Left lung (tissue), 10 donors: ENCODE measurements around the gene SAMMSON. TPM values are rescaled to one million over a fixed set of nuclear protein-coding genes. Genes with fewer than 3 reads are reported as not detected.

Experiments used
- ATAC-seq: fragments of 200-7000 bp; cut with Tn5 transposase; one replicate; pipeline ENCODE4 v1.9.1; 2020; ENCODE audit warnings: moderate library complexity
- DNase-seq, 4 donors: peaks; one replicate each; pipeline ENCODE4 v3.0.0-alpha.2; 2013 to 2020
- H3K27ac ChIP-seq, 2 donors: fragments of 200-600 bp; sonication (generic) in 1 of 2; one replicate each; pipeline versions ENCODE4 v1.5.0 to v1.8.0; 2020 to 2021
- H3K27me3 ChIP-seq, 2 donors: fragments of 200-600 bp; sonication (generic) in 1 of 2; one replicate each; pipeline versions ENCODE4 v1.5.0 to v1.8.0; 2020 to 2021
- H3K36me3 ChIP-seq, 2 donors: fragments of 200-600 bp; sonication (generic) in 1 of 2; one replicate each; pipeline versions ENCODE4 v1.5.0 to v1.8.0; 2020 to 2021
- H3K4me1 ChIP-seq, 2 donors: fragments of 200-600 bp; one replicate each; pipeline ENCODE4 v1.8.0; 2021
- H3K4me3 ChIP-seq, 2 donors: fragments of 200-600 bp; sonication (generic) in 1 of 2; one replicate each; pipeline versions ENCODE4 v1.5.0 to v1.8.0; 2020 to 2021; ENCODE audit warnings: mild to moderate bottlenecking in 1 of 2
- H3K9me3 ChIP-seq, 2 donors: fragments of 200-600 bp; sonication (generic) in 1 of 2; one replicate each; pipeline versions ENCODE4 v1.5.0 to v1.8.0; 2020 to 2021
- intact Hi-C, 2 donors: fragments of 100-400 bp; cut with DNase I; formaldehyde crosslinking; loops; one replicate each; pipeline versions ENCODE4 v1.11.2 to v1.14.2; 2022
- polyA plus RNA-seq, 6 donors: library from polyadenylated mRNA; unstranded; fragments of 120-200 nt; gene quantifications; one replicate each; pipeline ENCODE4 v1.2.1, GENCODE V29; 2013; ENCODE audit not compliant: insufficient read length in 6 of 6
- total RNA-seq, 2 donors: library from RNA; stranded (reverse); fragmentation: NEBNext Ultra II Directional; extraction: Animal tissue kit (Norgen Biotek cat#: 25700); gene quantifications; one replicate each; pipeline ENCODE4 v1.2.1, GENCODE V29; 2021
- TF ChIP-seq, protein P1 (sequence below), 2 donors: fragments of 200-600 bp; sonication (generic) in 1 of 2; IDR thresholded peaks; one replicate each; pipeline versions ENCODE4 v1.5.0 to v1.8.0; 2021; ENCODE audit warnings: antibody characterized with exemption in 2 of 2
- donor health status: DM: no; HTN: yes; CAD: no.
- donor health status: DM: no; HTN: no; CAD: no.

Gene SAMMSON
- total and polyA plus RNA-seq, 8 donors = 0.09 to 0.20 (median 0.12) TPM; not detected in 4

DNA sequence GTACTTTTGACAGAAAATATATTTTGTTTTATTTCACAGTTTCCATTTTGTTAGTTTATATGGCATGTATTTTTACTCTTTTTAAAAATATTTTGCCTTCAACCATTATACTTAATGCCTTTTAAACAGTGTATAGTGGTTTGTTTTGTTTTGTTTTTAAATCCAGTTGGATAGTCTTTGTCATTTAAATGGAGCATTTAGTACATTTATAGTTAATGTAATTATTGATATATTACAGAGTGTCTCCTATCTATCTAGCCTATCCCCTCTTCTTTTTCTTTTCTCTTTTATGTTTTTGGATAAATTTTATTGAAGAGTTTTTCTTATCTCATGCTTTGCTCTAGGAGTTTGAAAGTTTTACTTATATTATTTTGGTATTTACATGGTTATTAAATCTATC, 3.6 kb downstream of the SAMMSON start:
- no peak for ATAC-seq

DNA sequence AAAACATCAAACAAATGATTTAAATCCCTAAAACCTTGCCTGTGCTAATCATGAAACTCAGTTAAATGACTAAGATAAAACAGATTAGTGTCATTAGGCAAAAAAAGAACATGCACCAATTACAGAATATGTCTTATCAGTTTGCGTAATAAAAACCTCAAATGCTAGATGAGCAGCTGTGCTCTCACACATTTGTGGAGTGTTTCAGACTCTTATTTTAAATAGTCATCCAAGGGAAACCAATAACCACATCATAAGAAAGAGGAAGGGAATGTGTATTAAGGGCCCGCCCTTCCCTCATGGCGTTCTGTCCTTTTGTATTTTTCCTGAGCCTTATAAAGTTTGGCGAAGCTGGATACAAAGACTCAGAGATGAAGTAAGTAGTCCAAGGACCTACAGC, 6.6 kb downstream of the SAMMSON start:
- H3K27me3 ChIP-seq = no peaks in the 10 kb centered on the region
- H3K36me3 ChIP-seq = no peaks in the 10 kb centered on the region
- H3K4me3 ChIP-seq = no peak overlapping the region
- no peaks in the 10 kb centered on the region for H3K4me1 ChIP-seq
- H3K27ac ChIP-seq = no peak overlapping the region
- TF ChIP-seq, protein P1, sequence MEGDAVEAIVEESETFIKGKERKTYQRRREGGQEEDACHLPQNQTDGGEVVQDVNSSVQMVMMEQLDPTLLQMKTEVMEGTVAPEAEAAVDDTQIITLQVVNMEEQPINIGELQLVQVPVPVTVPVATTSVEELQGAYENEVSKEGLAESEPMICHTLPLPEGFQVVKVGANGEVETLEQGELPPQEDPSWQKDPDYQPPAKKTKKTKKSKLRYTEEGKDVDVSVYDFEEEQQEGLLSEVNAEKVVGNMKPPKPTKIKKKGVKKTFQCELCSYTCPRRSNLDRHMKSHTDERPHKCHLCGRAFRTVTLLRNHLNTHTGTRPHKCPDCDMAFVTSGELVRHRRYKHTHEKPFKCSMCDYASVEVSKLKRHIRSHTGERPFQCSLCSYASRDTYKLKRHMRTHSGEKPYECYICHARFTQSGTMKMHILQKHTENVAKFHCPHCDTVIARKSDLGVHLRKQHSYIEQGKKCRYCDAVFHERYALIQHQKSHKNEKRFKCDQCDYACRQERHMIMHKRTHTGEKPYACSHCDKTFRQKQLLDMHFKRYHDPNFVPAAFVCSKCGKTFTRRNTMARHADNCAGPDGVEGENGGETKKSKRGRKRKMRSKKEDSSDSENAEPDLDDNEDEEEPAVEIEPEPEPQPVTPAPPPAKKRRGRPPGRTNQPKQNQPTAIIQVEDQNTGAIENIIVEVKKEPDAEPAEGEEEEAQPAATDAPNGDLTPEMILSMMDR (IDR thresholded peaks at IDR 0.05) = no peak
- intact Hi-C loops = no loop called here
- no peaks in the 10 kb centered on the region for H3K9me3 ChIP-seq
- no peak for DNase-seq
- no peak for ATAC-seq

More for the DNA sequence above, 3.6 kb downstream of the SAMMSON start:
- Histone ChIP-seq H3K27ac (no peak overlapping the region), H3K4me3 (no peak overlapping the region), H3K27me3 (no peaks in the 10 kb centered on the region), H3K36me3 (no peaks in the 10 kb centered on the region), H3K4me1 (no peaks in the 10 kb centered on the region), H3K9me3 (no peaks in the 10 kb centered on the region)
- intact Hi-C loops = no loop called here
- DNase-seq = no peak
- TF ChIP-seq, protein P1 (IDR thresholded peaks at IDR 0.05) = no peak

DNA sequence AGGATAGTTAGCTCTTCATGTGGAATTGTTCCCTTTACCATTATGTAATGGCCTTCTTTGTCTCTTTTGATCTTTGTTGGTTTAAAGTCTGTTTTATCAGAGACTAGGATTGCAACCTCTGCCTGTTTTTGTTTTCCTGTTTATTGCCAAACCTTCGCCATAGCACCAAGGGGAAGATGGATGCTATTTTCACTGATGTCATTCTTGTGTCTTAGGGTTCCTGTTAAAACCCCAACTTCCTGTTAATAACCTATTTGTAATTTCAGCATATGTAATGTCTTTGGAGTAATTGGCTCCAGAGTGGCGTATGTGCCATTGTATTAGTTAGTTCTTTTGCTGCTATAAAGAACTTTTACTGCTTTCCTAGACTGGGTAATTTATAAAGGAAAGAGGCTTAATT, 10.8 kb downstream of the SAMMSON start:
- TF ChIP-seq, protein P1 (IDR thresholded peaks at IDR 0.05) = no peak
- H3K4me1 ChIP-seq = peaks cover 0 to 3% of the 10 kb centered on the region in 2 donors
- H3K4me3 ChIP-seq = no peak overlapping the region
- H3K36me3 ChIP-seq = no peaks in the 10 kb centered on the region
- H3K27ac ChIP-seq = no peak overlapping the region
- DNase-seq (no peak), ATAC-seq (no peak)
- H3K9me3 ChIP-seq = no peaks in the 10 kb centered on the region
- intact Hi-C loops = no loop called here
- no peaks in the 10 kb centered on the region for H3K27me3 ChIP-seq

GRCh38 chr3:70011582-70011981, 12.0 kb downstream of the SAMMSON start:
- Histone ChIP-seq H3K4me1 (peaks cover 0 to 3% of the 10 kb centered on the region in 2 donors), H3K27me3 (no peaks in the 10 kb centered on the region), H3K9me3 (no peaks in the 10 kb centered on the region), H3K36me3 (no peaks in the 10 kb centered on the region), H3K4me3 (no peak overlapping the region), H3K27ac (no peak overlapping the region)
- TF ChIP-seq, protein P1 (IDR thresholded peaks at IDR 0.05) = no peak
- no peak for DNase-seq
- ATAC-seq = no peak
- intact Hi-C loops = no loop called here

DNA sequence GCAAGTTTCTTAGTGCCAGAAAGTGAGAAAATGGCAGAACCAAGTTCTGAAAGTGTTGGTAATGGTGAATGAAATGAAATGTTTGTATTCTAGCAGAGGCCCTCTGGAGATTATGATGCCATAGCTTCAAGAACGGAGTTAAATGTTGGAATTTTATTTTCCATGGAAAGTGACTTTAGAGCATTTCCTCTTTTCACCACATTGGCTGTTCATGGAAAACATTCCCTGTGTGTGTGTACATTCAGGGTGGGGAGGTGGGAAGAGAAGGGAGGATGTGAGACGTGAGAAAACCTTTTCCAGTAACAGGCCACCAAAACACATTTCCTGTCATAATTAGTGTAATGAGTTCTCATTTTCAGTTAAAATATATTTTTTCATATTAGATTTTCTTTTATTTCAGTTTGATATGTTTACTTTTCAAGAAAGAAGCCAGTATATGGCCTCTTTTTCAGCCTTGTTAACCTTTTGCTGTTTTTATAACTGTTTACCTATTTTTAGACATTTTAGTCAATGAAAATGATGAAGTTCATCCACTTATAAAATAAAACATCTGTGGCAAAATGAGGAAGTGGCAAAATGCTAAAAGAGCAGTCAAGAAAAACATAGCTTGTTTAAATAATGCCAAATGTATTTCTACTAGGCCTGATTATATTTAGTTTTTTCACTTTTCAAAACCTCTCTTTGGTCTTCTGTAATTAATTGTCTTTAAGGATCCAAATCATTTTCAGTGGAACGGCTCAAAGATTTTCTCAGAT, 21.6 kb downstream of the SAMMSON start:
- Histone ChIP-seq H3K9me3 (no peaks in the 10 kb centered on the region), H3K4me1 (no peaks in the 10 kb centered on the region), H3K27ac (no peak overlapping the region), H3K4me3 (peak overlapping the region in 1 of 2 donors; percentile 0), H3K36me3 (no peaks in the 10 kb centered on the region), H3K27me3 (no peaks in the 10 kb centered on the region)
- TF ChIP-seq, protein P1 (IDR thresholded peaks at IDR 0.05) = no peak
- intact Hi-C loops = no loop called here
- ATAC-seq (no peak), DNase-seq (no peak)
